ENCODE results near the gene PLEKHM3. TPM values are rescaled to one million over a fixed set of nuclear protein-coding genes. Genes with fewer than 3 reads are reported as not detected.

The PLEKHM3 gene
- total and polyA plus RNA-seq, 2 of the 4 experiments (the other 2 are of a cell fraction), result 2.4 to 11.3 TPM

GRCh38 chr2:208049441-208049840 is 24.1 kb upstream of the PLEKHM3 start:
- Histone ChIP-seq H2AFZ (replicated peaks; ENCODE audit: low read length, poor library complexity) (no peak overlapping the region), H3K27me3 (ENCODE audit: control insufficient read depth, insufficient read depth, low read length) (no peaks in the 10 kb centered on the region), H4K20me1 (ENCODE audit: insufficient read depth, low read length) (no peaks in the 10 kb centered on the region), H3K36me3 (ENCODE audit: control insufficient read depth, insufficient read depth, low read length) (no peaks in the 10 kb centered on the region), H2AK9ac (replicated peaks; ENCODE audit: low read depth, low read length, poor library complexity) (no peak overlapping the region), H3K79me1 (ENCODE audit: low read depth in 1 of 2, low read length in 2 of 2) (no peaks in the 10 kb centered on the region), H2BK20ac (ENCODE audit: low read depth, low read length) (no peak overlapping the region), H2BK120ac (ENCODE audit: low read depth, low read length) (no peak overlapping the region), H3K9ac (ENCODE audit: low read depth, low read length) (no peak overlapping the region), H2AK5ac (ENCODE audit: low read depth, low read length) (no peak overlapping the region), H2BK5ac (ENCODE audit: low read depth, low read length, poor library complexity, severe bottlenecking) (no peak overlapping the region), H3K9me3 (ENCODE audit: control insufficient read depth, insufficient read depth, low read length) (no peaks in the 10 kb centered on the region), H3K4ac (ENCODE audit: low read depth, low read length) (no peak overlapping the region), H3K18ac (ENCODE audit: low read depth, low read length) (no peak overlapping the region), H3K56ac (ENCODE audit: extremely low read depth, insufficient read depth, low read length) (no peak overlapping the region), H3K9me1 (ENCODE audit: insufficient read depth, low read length) (no peaks in the 10 kb centered on the region), H4K8ac (ENCODE audit: low read depth in 2 of 2, low read length in 2 of 2) (no peak overlapping the region), H3K4me3 (ENCODE audit: insufficient read depth, low read depth, low read length) (no peak overlapping the region), H2BK15ac (ENCODE audit: low read depth, low read length) (no peak overlapping the region), H4K5ac (ENCODE audit: low read depth, low read length) (no peak overlapping the region), H3K27ac (ENCODE audit: insufficient read depth, low read length) (no peak overlapping the region), H4K91ac (ENCODE audit: insufficient read depth, low read depth, low read length) (no peak overlapping the region), H3K23ac (ENCODE audit: low read depth, low read length) (no peak overlapping the region), H3K14ac (replicated peaks; ENCODE audit: low read depth, low read length) (no peak overlapping the region), H3K4me2 (ENCODE audit: low read depth, low read length) (no peak overlapping the region), H3K4me1 (ENCODE audit: control insufficient read depth, insufficient read depth, low read length) (peaks cover 2% of the 10 kb centered on the region; the same call in 1 of the 2 replicates)
- intact Hi-C loops (cut with micrococcal nuclease) (no loop called here), in situ Hi-C loops (cut with MboI; ENCODE audit: low sequenced_read_pairs) (no loop called here), dilution Hi-C loops (cut with HindIII; ENCODE audit: low sequenced_read_pairs, unreplicated experiment) (no loop called here)
- no CpG with 5 or more reads among the region's 2 CpGs for WGBS, 2 experiments (ENCODE audit: extremely low coverage in 2 of 2, insufficient read length in 1 of 2)
- no TSS peak for BruUV-seq (replicated peaks)
- ChIA-PET POLR2A (ENCODE audit: unreplicated experiment) (no interaction called here), CTCF (interaction anchor here (0.9 kb wide), 1 partner anchor 9 kb away, joined by 3 read pairs; no protein-coding TSS in a partner anchor)
- DNase-seq, result no peak
- TF ChIP-seq BHLHE40 (IDR thresholded peaks at IDR 0.05; ENCODE audit: low read depth, low read length) (no peak), NFE2L2 (IDR thresholded peaks at IDR 0.05; ENCODE audit: low read depth, low read length) (no peak), RFX5 (IDR thresholded peaks at IDR 0.05; ENCODE audit: low read depth, low read length) (no peak), CEBPB (IDR thresholded peaks at IDR 0.05; ENCODE audit: low read depth, low read length) (no peak), CHD1 (IDR thresholded peaks at IDR 0.05; ENCODE audit: low read depth, low read length) (no peak), RAD21 (IDR thresholded peaks at IDR 0.05; ENCODE audit: low read length) (no peak), USF2 (IDR thresholded peaks at IDR 0.05; ENCODE audit: low read depth, low read length) (no peak), SMC3 (IDR thresholded peaks at IDR 0.05; ENCODE audit: low read depth, low read length) (no peak), ELK1 (IDR thresholded peaks at IDR 0.05; ENCODE audit: borderline replicate concordance, low read depth, low read length) (no peak), POLR2A (IDR thresholded peaks at IDR 0.05; ENCODE audit: low read depth, low read length) (no peak), FOS (IDR thresholded peaks at IDR 0.05; ENCODE audit: low read depth, low read length) (no peak), MAFK (IDR thresholded peaks at IDR 0.05; ENCODE audit: low read depth, low read length) (no peak), MAZ (IDR thresholded peaks at IDR 0.05; ENCODE audit: borderline replicate concordance, low read depth, low read length) (no peak), MXI1 (IDR thresholded peaks at IDR 0.05; ENCODE audit: borderline replicate concordance, low read depth, low read length) (no peak), RCOR1 (IDR thresholded peaks at IDR 0.05; ENCODE audit: insufficient replicate concordance, low read length) (no peak), CTCF (conservative IDR thresholded peaks at IDR 0.05; ENCODE audit: low read depth, low read length) (no peak)
- no peak for ATAC-seq (ENCODE audit: low read depth)

All from IMR-90 (cell line).